ENCODE data around the gene SPAG16. TPM values are rescaled to one million over a fixed set of nuclear protein-coding genes. Genes with fewer than 3 reads are reported as not detected.

The SPAG16 gene
- total RNA-seq, 1 experiment from 2014 or later, result 13.0 TPM

GRCh38 chr2:213806125-213806726 lies 522.0 kb downstream of the SPAG16 start:
- in situ Hi-C loops (cut with HindIII; ENCODE audit: low pct_unique_long_range_greater_than_20kb, low sequenced_read_pairs), result no loop called here
- no peaks in the 10 kb centered on the region for H3K27me3 ChIP-seq (ENCODE audit: control insufficient read depth, insufficient read depth, low read length)
- H3K4me3 ChIP-seq (ENCODE audit: low read depth in 2 of 2, low read length in 2 of 2), result no peak overlapping the region
- no peak for DNase-seq (ENCODE audit: low read depth, low spot score)
- POLR2A ChIA-PET, result no interaction called here
- no peak for ATAC-seq
- intact Hi-C loops (cut with micrococcal nuclease; ENCODE audit: unreplicated experiment), result no loop called here
- H3K27ac ChIP-seq (ENCODE audit: low read length), result no peak overlapping the region
- TF ChIP-seq POLR2AphosphoS5 (IDR thresholded peaks at IDR 0.05; ENCODE audit: low read depth, low read length) (no peak), CTCF (IDR thresholded peaks at IDR 0.05) (no peak; the same call in 1 of the 2 replicates)
- H3K4me1 ChIP-seq (ENCODE audit: control insufficient read depth, insufficient read depth, low read length), result no peaks in the 10 kb centered on the region
- no peaks in the 10 kb centered on the region for H3K36me3 ChIP-seq (ENCODE audit: control insufficient read depth, insufficient read depth, low read length)
- no TSS peak for BruUV-seq (replicated peaks)
- no peaks in the 10 kb centered on the region for H3K9me3 ChIP-seq (ENCODE audit: control insufficient read depth, insufficient read depth, low read depth, low read length)
- CTCF ChIA-PET, result no interaction called here

DNA sequence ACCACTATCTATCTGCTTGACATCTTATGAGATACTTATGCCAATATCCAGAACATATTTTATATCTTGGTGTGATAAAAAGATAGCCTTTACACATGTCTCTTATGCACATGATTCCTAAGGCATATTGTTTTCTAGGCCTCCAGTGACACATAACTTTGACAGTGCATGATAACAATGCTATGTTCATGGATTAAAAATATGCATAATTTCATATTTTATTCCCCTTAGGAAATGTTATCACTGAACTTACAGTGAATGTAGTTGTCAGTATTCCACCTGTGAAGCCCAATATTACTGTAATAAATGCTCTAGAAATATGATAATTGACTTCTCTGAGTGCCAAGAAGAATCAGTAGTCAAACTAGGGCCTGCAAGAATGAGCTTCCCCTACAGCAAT lies 532.3 kb downstream of the SPAG16 start:
- POLR2A ChIA-PET, result no interaction called here
- Histone ChIP-seq H3K9me3 (ENCODE audit: control insufficient read depth, insufficient read depth, low read depth, low read length) (no peaks in the 10 kb centered on the region), H3K27me3 (ENCODE audit: control insufficient read depth, insufficient read depth, low read length) (no peaks in the 10 kb centered on the region), H3K36me3 (ENCODE audit: control insufficient read depth, insufficient read depth, low read length) (no peaks in the 10 kb centered on the region), H3K4me1 (ENCODE audit: control insufficient read depth, insufficient read depth, low read length) (no peaks in the 10 kb centered on the region), H3K4me3 (ENCODE audit: low read depth in 2 of 2, low read length in 2 of 2) (no peak overlapping the region), H3K27ac (ENCODE audit: low read length) (no peak overlapping the region)
- in situ Hi-C loops (cut with HindIII; ENCODE audit: low pct_unique_long_range_greater_than_20kb, low sequenced_read_pairs), result no loop called here
- intact Hi-C loops (cut with micrococcal nuclease; ENCODE audit: unreplicated experiment), result no loop called here
- no peak for DNase-seq (ENCODE audit: low read depth, low spot score)
- no TSS peak for BruUV-seq (replicated peaks)
- ATAC-seq, result no peak
- no peak for TF ChIP-seq TCF7L2 (IDR thresholded peaks at IDR 0.05; ENCODE audit: low read depth, low read length)
- TF ChIP-seq POLR2AphosphoS5 (IDR thresholded peaks at IDR 0.05; ENCODE audit: low read depth, low read length), result no peak
- TF ChIP-seq, protein P1, sequence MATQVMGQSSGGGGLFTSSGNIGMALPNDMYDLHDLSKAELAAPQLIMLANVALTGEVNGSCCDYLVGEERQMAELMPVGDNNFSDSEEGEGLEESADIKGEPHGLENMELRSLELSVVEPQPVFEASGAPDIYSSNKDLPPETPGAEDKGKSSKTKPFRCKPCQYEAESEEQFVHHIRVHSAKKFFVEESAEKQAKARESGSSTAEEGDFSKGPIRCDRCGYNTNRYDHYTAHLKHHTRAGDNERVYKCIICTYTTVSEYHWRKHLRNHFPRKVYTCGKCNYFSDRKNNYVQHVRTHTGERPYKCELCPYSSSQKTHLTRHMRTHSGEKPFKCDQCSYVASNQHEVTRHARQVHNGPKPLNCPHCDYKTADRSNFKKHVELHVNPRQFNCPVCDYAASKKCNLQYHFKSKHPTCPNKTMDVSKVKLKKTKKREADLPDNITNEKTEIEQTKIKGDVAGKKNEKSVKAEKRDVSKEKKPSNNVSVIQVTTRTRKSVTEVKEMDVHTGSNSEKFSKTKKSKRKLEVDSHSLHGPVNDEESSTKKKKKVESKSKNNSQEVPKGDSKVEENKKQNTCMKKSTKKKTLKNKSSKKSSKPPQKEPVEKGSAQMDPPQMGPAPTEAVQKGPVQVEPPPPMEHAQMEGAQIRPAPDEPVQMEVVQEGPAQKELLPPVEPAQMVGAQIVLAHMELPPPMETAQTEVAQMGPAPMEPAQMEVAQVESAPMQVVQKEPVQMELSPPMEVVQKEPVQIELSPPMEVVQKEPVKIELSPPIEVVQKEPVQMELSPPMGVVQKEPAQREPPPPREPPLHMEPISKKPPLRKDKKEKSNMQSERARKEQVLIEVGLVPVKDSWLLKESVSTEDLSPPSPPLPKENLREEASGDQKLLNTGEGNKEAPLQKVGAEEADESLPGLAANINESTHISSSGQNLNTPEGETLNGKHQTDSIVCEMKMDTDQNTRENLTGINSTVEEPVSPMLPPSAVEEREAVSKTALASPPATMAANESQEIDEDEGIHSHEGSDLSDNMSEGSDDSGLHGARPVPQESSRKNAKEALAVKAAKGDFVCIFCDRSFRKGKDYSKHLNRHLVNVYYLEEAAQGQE (IDR thresholded peaks at IDR 0.05; ENCODE audit: insufficient read depth in 1 of 2, low read depth in 2 of 2, low read length in 1 of 2), result no peak
- TF ChIP-seq CTCF (IDR thresholded peaks at IDR 0.05), result no peak
- TF ChIP-seq SIN3A (IDR thresholded peaks at IDR 0.05; ENCODE audit: borderline replicate concordance, insufficient read depth, low read depth, low read length), result no peak
- CTCF ChIA-PET, result no interaction called here

Data from Panc1 (cell line).